Glutamatergic neuron (in vitro differentiated cells): Measurements from ENCODE around the gene RELA. TPM values are rescaled to one million over a fixed set of nuclear protein-coding genes. Genes with fewer than 3 reads are reported as not detected.

Source experiments
- DNase-seq: peaks from one replicate; pipeline ENCODE4 v3.0.0; 2022
- H3K27ac Mint-ChIP-seq: one replicate; pipeline ENCODE4 v1.8.0; 2020; ENCODE audit warnings: mild to moderate bottlenecking, mixed read lengths, inconsistent platforms; ENCODE audit not compliant: unreplicated experiment
- H3K27me3 Mint-ChIP-seq: one replicate; pipeline ENCODE4 v1.8.0; 2020; ENCODE audit warnings: mild to moderate bottlenecking, moderate library complexity, mixed read lengths, inconsistent platforms; ENCODE audit not compliant: unreplicated experiment
- H3K36me3 Mint-ChIP-seq: one replicate; pipeline ENCODE4 v1.8.0; 2020; ENCODE audit warnings: mild to moderate bottlenecking, mixed read lengths, inconsistent platforms; ENCODE audit not compliant: unreplicated experiment
- H3K4me1 Mint-ChIP-seq: one replicate; pipeline ENCODE4 v1.8.0; 2020; ENCODE audit warnings: mild to moderate bottlenecking, low read depth, mixed read lengths, inconsistent platforms; ENCODE audit not compliant: unreplicated experiment
- H3K4me3 Mint-ChIP-seq: one replicate; pipeline ENCODE4 v1.8.0; 2020; ENCODE audit warnings: mild to moderate bottlenecking, mixed read lengths, inconsistent platforms; ENCODE audit not compliant: unreplicated experiment
- H3K9me3 Mint-ChIP-seq: one replicate; pipeline ENCODE4 v1.8.0; 2020; ENCODE audit warnings: mild to moderate bottlenecking, moderate library complexity, mixed read lengths, inconsistent platforms; ENCODE audit not compliant: unreplicated experiment
- CTCF ChIP-seq: fragments of 200-600 bp; sonication (generic); IDR thresholded peaks from one replicate; pipeline ENCODE4 v1.5.0; 2021; ENCODE audit not compliant: partially characterized antibody, unreplicated experiment
- total RNA-seq: library from RNA; stranded (reverse); fragmentation: NEBNext Ultra II Directional; extraction: Animal tissue kit (Norgen Biotek cat#: 25700); gene quantifications from one replicate; pipeline ENCODE4 v1.2.1, GENCODE V29; 2021; ENCODE audit not compliant: unreplicated experiment

The RELA gene
- total RNA-seq, 1 donor from 2014 or later: 61.2 TPM

- Mint-ChIP-seq H3K4me3 (peak overlapping the region; percentile 96), H3K4me1 (peaks cover 8% of the 10 kb centered on the region), H3K36me3 (no peaks in the 10 kb centered on the region), H3K27ac (no peak overlapping the region), H3K27me3 (peaks cover 17% of the 10 kb centered on the region), H3K9me3 (peaks cover 17% of the 10 kb centered on the region)
- no peak for TF ChIP-seq CTCF
- DNase-seq: no peak
Measured at GRCh38 chr11:65617136-65617850, 45.4 kb downstream of the RELA start.

- peaks cover 12% of the 10 kb centered on the region for H3K4me1 Mint-ChIP-seq
- DNase-seq: no peak
- peak overlapping the region; percentile 96 for H3K4me3 Mint-ChIP-seq
- peak overlapping the region; percentile 68 for H3K27ac Mint-ChIP-seq
- TF ChIP-seq CTCF: no peak
- peaks cover 17% of the 10 kb centered on the region for H3K9me3 Mint-ChIP-seq
- H3K36me3 Mint-ChIP-seq: no peaks in the 10 kb centered on the region
- H3K27me3 Mint-ChIP-seq: peaks cover 18% of the 10 kb centered on the region
Measured at GRCh38 chr11:65616575-65617001, 46.1 kb downstream of the RELA start.

GRCh38 chr11:65615950-65616574 is 46.7 kb downstream of the RELA start:
- Mint-ChIP-seq H3K27me3 (peaks cover 18% of the 10 kb centered on the region), H3K27ac (peak overlapping the region; percentile 68), H3K4me3 (peak overlapping the region; percentile 96), H3K9me3 (peaks cover 17% of the 10 kb centered on the region), H3K36me3 (no peaks in the 10 kb centered on the region), H3K4me1 (peaks cover 12% of the 10 kb centered on the region)
- TF ChIP-seq CTCF: no peak
- DNase-seq: peak; percentile 53

- Mint-ChIP-seq H3K4me3 (peak within 1 kb of the TSS; percentile 96), H3K4me1 (peaks cover 13% of the 10 kb centered on the region), H3K27ac (peak within 1 kb of the TSS; percentile 77), H3K27me3 (peaks cover 18% of the 10 kb centered on the region), H3K36me3 (no peaks in the 10 kb centered on the region), H3K9me3 (peaks cover 17% of the 10 kb centered on the region)
- no peak for TF ChIP-seq CTCF
- peak; percentile 99 for DNase-seq
Measured at GRCh38 chr11:65615229-65615949, 47.3 kb downstream of the RELA start, which contains the start of gene PCNX3. PCNX3 (plus strand) TSS chr11:65615776; CDS start chr11:65616312, 536 bp downstream.
